K562 (cell line): ENCODE results near the gene P4HTM. TPM values are rescaled to one million over a fixed set of nuclear protein-coding genes. Genes with fewer than 3 reads are reported as not detected.

Source experiments
- C11orf30 ChIP-seq: fragments of 450-650 bp; IDR thresholded peaks from 2 replicates; pipeline ENCODE4 v1.6.1; 2016; ENCODE audit warnings: low read depth, mild to moderate bottlenecking
- CREB3L1 ChIP-seq: fragments of 450-650 bp; IDR thresholded peaks from 2 replicates; pipeline ENCODE4 v1.6.1; 2014; ENCODE audit warnings: low read depth, mild to moderate bottlenecking, moderate library complexity, borderline replicate concordance
- HDAC6 ChIP-seq: IDR thresholded peaks from 2 replicates; pipeline ENCODE4 v1.6.1; 2012; ENCODE audit warnings: low read depth, mild to moderate bottlenecking, control low read depth, inconsistent platforms, low read length, moderate library complexity
- LARP7 ChIP-seq: fragments of 450-650 bp; IDR thresholded peaks from 2 replicates; pipeline ENCODE4 v1.6.1; 2016
- RB1 ChIP-seq: fragments of 450-650 bp; IDR thresholded peaks from 2 replicates; pipeline ENCODE4 v1.6.1; 2017; ENCODE audit warnings: low read depth, mild to moderate bottlenecking
- SNIP1 ChIP-seq: fragments of 450-650 bp; IDR thresholded peaks from 2 replicates; pipeline ENCODE4 v1.7.1; 2017; ENCODE audit warnings: low read depth, mild to moderate bottlenecking
- SRSF3 ChIP-seq: fragments of 200-400 bp; formaldehyde crosslinking; IDR thresholded peaks from 2 replicates; pipeline ENCODE4 v1.6.1; 2016; ENCODE audit warnings: mild to moderate bottlenecking, low read length, moderate library complexity; ENCODE audit not compliant: insufficient read depth
- TFAP4 ChIP-seq: sonication (generic); formaldehyde crosslinking; IDR thresholded peaks from 2 replicates; pipeline ENCODE4 v1.8.0; 2022; ENCODE audit warnings: missing genetic modification reagents, mild to moderate bottlenecking, moderate library complexity, borderline replicate concordance
- ZNF217 ChIP-seq: sonication (generic); formaldehyde crosslinking; IDR thresholded peaks from 2 replicates; pipeline ENCODE4 v1.8.0; 2022; ENCODE audit warnings: mild to moderate bottlenecking, missing genetic modification reagents
- polyA plus RNA-seq, 8 experiments: library from polyadenylated mRNA; depleted of rRNA in 4 of 8; stranded (reverse) in 5 of 8; unstranded in 3 of 8; fragments of >200 nt; fragmentation: Nextera tagmentation in 2 of 8; fragmentation: Illumina TruSeq in 1 of 8; extraction: Ambion mirVana in 2 of 8; extraction: Trizol in 1 of 8; gene quantifications; 2 replicates each; pipeline versions ENCODE4 v1.2.1 to v1.2.3, GENCODE V29; 2011 to 2014; ENCODE audit warnings: inconsistent platforms in 1 of 8, missing spikeins in 1 of 8
- total RNA-seq, 7 experiments: library from RNA; depleted of rRNA in 6 of 7; stranded (reverse); fragments of >200 nt in 6 of 7; fragmentation: Illumina TruSeq in 2 of 7; extraction: Trizol in 2 of 7; gene quantifications; 2 replicates each; pipeline versions ENCODE4 v1.2.1 to v1.2.3, GENCODE V29; 2011 to 2021; ENCODE audit warnings: low replicate concordance in 1 of 7
- TF ChIP-seq, protein P1 (sequence below): fragments of 450-650 bp; formaldehyde crosslinking; IDR thresholded peaks from 2 replicates; pipeline ENCODE4 v1.4.0; 2022; ENCODE audit warnings: mild to moderate bottlenecking, moderate library complexity

The P4HTM gene
- total and polyA plus RNA-seq, 9 of the 15 experiments (the other 6 are each of a cell fraction or from before 2014, with no cell fraction given): 0.09 to 0.66 (median 0.25) TPM; not detected in 2

DNA sequence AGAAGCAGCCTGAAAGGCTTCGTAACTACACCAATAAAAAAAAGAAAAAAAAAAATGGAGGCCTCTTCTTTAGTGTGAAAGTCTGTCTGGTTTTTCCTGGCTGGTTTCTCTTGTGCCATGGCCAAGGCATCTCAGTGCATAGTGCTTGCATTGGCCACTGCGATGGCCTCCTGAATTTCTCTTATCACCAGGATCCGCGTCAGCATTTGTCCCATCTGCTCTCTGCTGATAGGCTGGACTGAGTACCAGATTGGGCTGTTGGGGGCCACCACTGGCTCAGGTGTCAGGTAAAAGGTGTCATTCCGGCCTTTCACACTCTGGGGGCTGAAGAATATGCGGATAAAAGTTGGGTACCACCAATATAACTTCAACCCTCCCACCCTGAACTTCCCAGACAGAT lies 40.3 kb downstream of the P4HTM start (continued):
- TF ChIP-seq SRSF3 (no peak), RB1 (no peak), ZNF217 (CRISPR knock-in tag) (no peak), HDAC6 (no peak), SNIP1 (no peak), CREB3L1 (no peak), TFAP4 (CRISPR knock-in tag) (no peak), C11orf30 (peak; percentile 29; the same call in 1 of the 2 replicates), LARP7 (no peak)
- TF ChIP-seq, protein P1, sequence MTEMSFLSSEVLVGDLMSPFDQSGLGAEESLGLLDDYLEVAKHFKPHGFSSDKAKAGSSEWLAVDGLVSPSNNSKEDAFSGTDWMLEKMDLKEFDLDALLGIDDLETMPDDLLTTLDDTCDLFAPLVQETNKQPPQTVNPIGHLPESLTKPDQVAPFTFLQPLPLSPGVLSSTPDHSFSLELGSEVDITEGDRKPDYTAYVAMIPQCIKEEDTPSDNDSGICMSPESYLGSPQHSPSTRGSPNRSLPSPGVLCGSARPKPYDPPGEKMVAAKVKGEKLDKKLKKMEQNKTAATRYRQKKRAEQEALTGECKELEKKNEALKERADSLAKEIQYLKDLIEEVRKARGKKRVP (CRISPR knock-in tag): no peak
